GM12878 (cell line): ENCODE measurements around the gene WDR64. TPM values are rescaled to one million over a fixed set of nuclear protein-coding genes. Genes with fewer than 3 reads are reported as not detected.

Experiments
- ATAC-seq: fragments of 200-7000 bp; cut with Tn5 transposase; 3 replicates; pipeline ENCODE4 v1.9.1; 2020; ENCODE audit warnings: mild to moderate bottlenecking, moderate library complexity
- BruUV-seq: library from RNA; stranded (reverse); fragments of 400-500 nt; replicated peaks from 2 replicates; lab custom pipeline; 2021; lab: Mats Ljungman, UMichigan
- CTCF ChIA-PET: fragments of 300-600 bp; sonication (Branson Sonifier 250); formaldehyde crosslinking; extraction: SDS; loops from one replicate; lab custom pipeline; 2021; ENCODE audit warnings: inconsistent platforms; lab: Yijun Ruan, JAX
- POLR2A ChIA-PET: fragments of 350-600 bp; formaldehyde crosslinking; extraction: SDS; loops from one replicate; lab custom pipeline; 2021; ENCODE audit warnings: inconsistent platforms; lab: Charles Lee
- RAD21 ChIA-PET: fragments of 300-600 bp; sonication (Branson Sonifier 250); formaldehyde crosslinking; loops from one replicate; lab custom pipeline; 2023; ENCODE audit warnings: antibody characterized with exemption; ENCODE audit not compliant: unreplicated experiment; lab: Charles Lee
- SMC1A ChIA-PET: fragments of 300-600 bp; sonication (Branson Sonifier 250); formaldehyde crosslinking; loops from one replicate; lab custom pipeline; 2023; ENCODE audit not compliant: unreplicated experiment, uncharacterized antibody; lab: Charles Lee
- DNase-seq: peaks from one replicate; pipeline ENCODE4 v3.0.0-alpha.2; 2011; ENCODE audit warnings: low read depth, low spot score
- FAIRE-seq: peaks from 3 replicates; lab custom pipeline; 2011; peaks lifted over from hg19 to GRCh38; lab: Jason Lieb, UNC
- H2AFZ ChIP-seq: 2 replicates; pipeline ENCODE4 v1.6.0; 2011; ENCODE audit warnings: low read depth, low read length, control low read depth; ENCODE audit not compliant: control insufficient read depth
- H3K27ac ChIP-seq: 2 replicates; pipeline ENCODE4 v1.5.1; 2011; ENCODE audit warnings: control low read depth; ENCODE audit not compliant: control insufficient read depth, insufficient read depth
- H3K27me3 ChIP-seq, 2 experiments: replicated peaks in 1 of 2; 2 replicates each; pipeline versions ENCODE4 v1.6.0 to v1.6.1; 2011; ENCODE audit warnings: low read length in 1 of 2; ENCODE audit not compliant: control insufficient read depth in 2 of 2, insufficient read depth in 2 of 2
- H3K36me3 ChIP-seq, 2 experiments: 2 replicates each; pipeline ENCODE4 v1.5.1; 2011; ENCODE audit warnings: low read length in 1 of 2; ENCODE audit not compliant: control insufficient read depth in 2 of 2, insufficient read depth in 2 of 2
- H3K4me1 ChIP-seq: 2 replicates; pipeline ENCODE4 v1.6.1; 2011; ENCODE audit warnings: mild to moderate bottlenecking, low read length, moderate library complexity, mixed read lengths; ENCODE audit not compliant: control insufficient read depth, insufficient read depth
- H3K4me2 ChIP-seq: 2 replicates; pipeline ENCODE4 v1.6.0; 2011; ENCODE audit warnings: control low read depth; ENCODE audit not compliant: control insufficient read depth, insufficient read depth
- H3K4me3 ChIP-seq: fragments of 200-600 bp; sonication (generic); 2 replicates; pipeline ENCODE4 v1.5.1; 2016
- H3K79me2 ChIP-seq: 2 replicates; pipeline ENCODE4 v1.6.0; 2011; ENCODE audit warnings: low read length; ENCODE audit not compliant: control insufficient read depth, insufficient read depth
- H3K9ac ChIP-seq: 2 replicates; pipeline ENCODE4 v1.8.0; 2011; ENCODE audit warnings: low read length, control low read depth, mixed read lengths; ENCODE audit not compliant: control insufficient read depth, insufficient read depth
- H3K9me3 ChIP-seq: replicated peaks from 3 replicates; pipeline ENCODE4 v1.5.1; 2011; ENCODE audit warnings: mild to moderate bottlenecking, low read length; ENCODE audit not compliant: control insufficient read depth, insufficient read depth
- H4K20me1 ChIP-seq: 2 replicates; pipeline ENCODE4 v1.6.0; 2011; ENCODE audit not compliant: control insufficient read depth, insufficient read depth
- FOS ChIP-seq: IDR thresholded peaks from 3 replicates; pipeline ENCODE4 v1.6.1; 2011; ENCODE audit warnings: borderline replicate concordance; ENCODE audit not compliant: insufficient read length; ENCODE audit errors: extremely low read depth
- IKZF1 ChIP-seq: fragments of 450-650 bp; conservative IDR thresholded peaks from 2 replicates; pipeline ENCODE4 v1.6.1; 2017; ENCODE audit warnings: antibody characterized with exemption, mild to moderate bottlenecking
- NR2C1 ChIP-seq: fragments of 450-650 bp; IDR thresholded peaks from 2 replicates; pipeline ENCODE4 v1.6.1; 2017; ENCODE audit warnings: antibody characterized with exemption, mild to moderate bottlenecking, moderate library complexity
- PAX5 ChIP-seq: IDR thresholded peaks from 2 replicates; pipeline ENCODE4 v1.6.1; 2011; ENCODE audit warnings: low read depth, low read length, borderline replicate concordance
- RAD21 ChIP-seq: IDR thresholded peaks from 2 replicates; pipeline ENCODE4 v1.6.1; 2011; ENCODE audit warnings: mild to moderate bottlenecking, low read depth, low read length, moderate library complexity; ENCODE audit not compliant: insufficient read depth
- SREBF2 ChIP-seq: IDR thresholded peaks from 2 replicates; pipeline ENCODE4 v1.6.1; 2012; ENCODE audit warnings: mild to moderate bottlenecking, low read length
- STAT3 ChIP-seq: IDR thresholded peaks from 2 replicates; pipeline ENCODE4 v1.6.1; 2011; ENCODE audit warnings: low read depth, low read length, improper control_type of control experiment
- SUZ12 ChIP-seq: fragments of 200-600 bp; sonication (generic); IDR thresholded peaks from one replicate; pipeline ENCODE4 v1.6.1; 2018; ENCODE audit warnings: antibody characterized with exemption, mild to moderate bottlenecking; ENCODE audit not compliant: unreplicated experiment
- YBX1 ChIP-seq: fragments of 450-650 bp; IDR thresholded peaks from 2 replicates; pipeline ENCODE4 v1.6.1; 2016; ENCODE audit warnings: antibody characterized with exemption
- WGBS: methylation state at CpG from one replicate; pipeline ENCODE4 v1.1.6; 2016; ENCODE audit warnings: low lambda C conversion rate; ENCODE audit not compliant: insufficient replicate concordance, insufficient coverage; ENCODE audit errors: missing lambda C conversion rate; 5-methylcytosine and 5-hydroxymethylcytosine counted together
- in situ Hi-C: fragments of 300-500 bp; cut with MboI; formaldehyde crosslinking; loops from 9 replicates; pipeline ENCODE4 v1.14.3; 2018; ENCODE audit warnings: mixed read lengths
- intact Hi-C: fragments of 100-400 bp; cut with micrococcal nuclease; formaldehyde crosslinking; loops from one replicate; pipeline ENCODE4 v1.14.2; 2022; ENCODE audit not compliant: unreplicated experiment
- polyA plus RNA-seq, 11 experiments: library from polyadenylated mRNA; depleted of rRNA in 4 of 11; unstranded in 6 of 11; stranded (reverse) in 5 of 11; fragments of >200 nt; fragmentation: Nextera tagmentation in 4 of 11; fragmentation: Illumina TruSeq in 1 of 11; extraction: Ambion mirVana in 4 of 11; extraction: Trizol in 1 of 11; gene quantifications; 1 replicate in 1 of 11; 2 replicates in 10 of 11; pipeline versions ENCODE4 v1.2.1 to v1.2.3, GENCODE V29; 2011 to 2016; ENCODE audit warnings: inconsistent platforms in 2 of 11, missing spikeins in 2 of 11, low read depth in 1 of 11
- total RNA-seq, 4 experiments: library from RNA; depleted of rRNA in 3 of 4; stranded (reverse); fragments of >200 nt in 3 of 4; fragmentation: Illumina TruSeq in 1 of 4; extraction: Trizol in 1 of 4; gene quantifications; 2 replicates each; pipeline versions ENCODE4 v1.2.1 to v1.2.3, GENCODE V29; 2013 to 2021
- TF ChIP-seq, protein P1 (sequence below): fragments of 450-650 bp; IDR thresholded peaks from 2 replicates; pipeline ENCODE4 v1.6.1; 2016; ENCODE audit warnings: mild to moderate bottlenecking
- TF ChIP-seq, protein P2 (sequence below): fragments of 450-650 bp; IDR thresholded peaks from 2 replicates; pipeline ENCODE4 v1.6.1; 2016; ENCODE audit warnings: mild to moderate bottlenecking, moderate library complexity, borderline replicate concordance
- TF ChIP-seq, protein P3 (sequence below): fragments of 450-650 bp; IDR thresholded peaks from 2 replicates; pipeline ENCODE4 v1.6.1; 2017; ENCODE audit warnings: low read depth, mild to moderate bottlenecking, moderate library complexity
- TF ChIP-seq, protein P4 (sequence below): IDR thresholded peaks from 2 replicates; pipeline ENCODE4 v1.6.1; 2011; ENCODE audit warnings: low read depth, mild to moderate bottlenecking, low read length, moderate library complexity, borderline replicate concordance; ENCODE audit errors: extremely low read depth

WDR64 gene
- total and polyA plus RNA-seq, 10 of the 15 experiments (the other 5 are each of a cell fraction or from before 2014, with no cell fraction given), result 0.01 TPM; not detected in 9

DNA sequence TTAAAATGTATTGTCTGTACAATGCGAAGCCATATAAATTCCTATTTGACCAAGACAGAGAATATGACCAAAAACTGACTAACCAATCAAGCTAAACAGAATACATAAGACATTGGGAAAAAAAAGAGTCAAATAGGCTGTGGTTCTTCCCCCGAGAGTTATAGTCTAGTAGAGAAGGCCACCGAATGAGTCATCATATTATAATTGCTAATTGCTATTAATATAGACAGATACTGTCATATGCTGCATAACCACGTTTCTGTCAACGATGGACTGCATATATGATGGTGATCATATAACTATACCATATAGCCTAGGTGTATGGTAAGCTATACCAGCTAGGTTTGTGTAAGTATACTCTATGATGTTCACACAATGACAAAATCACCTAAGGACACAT lies 82.5 kb downstream of the WDR64 start:
- Histone ChIP-seq H2AFZ (no peak overlapping the region), H3K27me3 (no peaks in the 10 kb centered on the region; a peak in 1 of 4 replicates), H3K36me3 (no peaks in the 10 kb centered on the region), H4K20me1 (no peaks in the 10 kb centered on the region), H3K9me3 (no peaks in the 10 kb centered on the region), H3K4me2 (no peak overlapping the region), H3K79me2 (no peaks in the 10 kb centered on the region), H3K9ac (no peak overlapping the region), H3K4me1 (no peaks in the 10 kb centered on the region), H3K27ac (no peak overlapping the region), H3K4me3 (no peak overlapping the region)
- in situ Hi-C loops (no loop called here), intact Hi-C loops (no loop called here)
- DNase-seq, result no peak
- RAD21 ChIA-PET, result no interaction called here
- BruUV-seq, result no TSS peak
- POLR2A ChIA-PET, result no interaction called here
- SMC1A ChIA-PET, result no interaction called here
- WGBS, result 9% methylated on average over 5 of the region's 5 CpGs
- peak; percentile 35 for FAIRE-seq
- no peak for ATAC-seq
- CTCF ChIA-PET, result no interaction called here
- TF ChIP-seq YBX1 (no peak), IKZF1 (no peak), NR2C1 (no peak), PAX5 (no peak), STAT3 (no peak), SUZ12 (no peak), SREBF2 (no peak), RAD21 (no peak), FOS (no peak)
- TF ChIP-seq, protein P1, sequence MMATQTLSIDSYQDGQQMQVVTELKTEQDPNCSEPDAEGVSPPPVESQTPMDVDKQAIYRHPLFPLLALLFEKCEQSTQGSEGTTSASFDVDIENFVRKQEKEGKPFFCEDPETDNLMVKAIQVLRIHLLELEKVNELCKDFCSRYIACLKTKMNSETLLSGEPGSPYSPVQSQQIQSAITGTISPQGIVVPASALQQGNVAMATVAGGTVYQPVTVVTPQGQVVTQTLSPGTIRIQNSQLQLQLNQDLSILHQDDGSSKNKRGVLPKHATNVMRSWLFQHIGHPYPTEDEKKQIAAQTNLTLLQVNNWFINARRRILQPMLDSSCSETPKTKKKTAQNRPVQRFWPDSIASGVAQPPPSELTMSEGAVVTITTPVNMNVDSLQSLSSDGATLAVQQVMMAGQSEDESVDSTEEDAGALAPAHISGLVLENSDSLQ, result no peak
- TF ChIP-seq, protein P2, sequence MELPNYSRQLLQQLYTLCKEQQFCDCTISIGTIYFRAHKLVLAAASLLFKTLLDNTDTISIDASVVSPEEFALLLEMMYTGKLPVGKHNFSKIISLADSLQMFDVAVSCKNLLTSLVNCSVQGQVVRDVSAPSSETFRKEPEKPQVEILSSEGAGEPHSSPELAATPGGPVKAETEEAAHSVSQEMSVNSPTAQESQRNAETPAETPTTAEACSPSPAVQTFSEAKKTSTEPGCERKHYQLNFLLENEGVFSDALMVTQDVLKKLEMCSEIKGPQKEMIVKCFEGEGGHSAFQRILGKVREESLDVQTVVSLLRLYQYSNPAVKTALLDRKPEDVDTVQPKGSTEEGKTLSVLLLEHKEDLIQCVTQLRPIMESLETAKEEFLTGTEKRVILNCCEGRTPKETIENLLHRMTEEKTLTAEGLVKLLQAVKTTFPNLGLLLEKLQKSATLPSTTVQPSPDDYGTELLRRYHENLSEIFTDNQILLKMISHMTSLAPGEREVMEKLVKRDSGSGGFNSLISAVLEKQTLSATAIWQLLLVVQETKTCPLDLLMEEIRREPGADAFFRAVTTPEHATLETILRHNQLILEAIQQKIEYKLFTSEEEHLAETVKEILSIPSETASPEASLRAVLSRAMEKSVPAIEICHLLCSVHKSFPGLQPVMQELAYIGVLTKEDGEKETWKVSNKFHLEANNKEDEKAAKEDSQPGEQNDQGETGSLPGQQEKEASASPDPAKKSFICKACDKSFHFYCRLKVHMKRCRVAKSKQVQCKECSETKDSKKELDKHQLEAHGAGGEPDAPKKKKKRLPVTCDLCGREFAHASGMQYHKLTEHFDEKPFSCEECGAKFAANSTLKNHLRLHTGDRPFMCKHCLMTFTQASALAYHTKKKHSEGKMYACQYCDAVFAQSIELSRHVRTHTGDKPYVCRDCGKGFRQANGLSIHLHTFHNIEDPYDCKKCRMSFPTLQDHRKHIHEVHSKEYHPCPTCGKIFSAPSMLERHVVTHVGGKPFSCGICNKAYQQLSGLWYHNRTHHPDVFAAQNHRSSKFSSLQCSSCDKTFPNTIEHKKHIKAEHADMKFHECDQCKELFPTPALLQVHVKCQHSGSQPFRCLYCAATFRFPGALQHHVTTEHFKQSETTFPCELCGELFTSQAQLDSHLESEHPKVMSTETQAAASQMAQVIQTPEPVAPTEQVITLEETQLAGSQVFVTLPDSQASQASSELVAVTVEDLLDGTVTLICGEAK, result no peak
- TF ChIP-seq, protein P3, sequence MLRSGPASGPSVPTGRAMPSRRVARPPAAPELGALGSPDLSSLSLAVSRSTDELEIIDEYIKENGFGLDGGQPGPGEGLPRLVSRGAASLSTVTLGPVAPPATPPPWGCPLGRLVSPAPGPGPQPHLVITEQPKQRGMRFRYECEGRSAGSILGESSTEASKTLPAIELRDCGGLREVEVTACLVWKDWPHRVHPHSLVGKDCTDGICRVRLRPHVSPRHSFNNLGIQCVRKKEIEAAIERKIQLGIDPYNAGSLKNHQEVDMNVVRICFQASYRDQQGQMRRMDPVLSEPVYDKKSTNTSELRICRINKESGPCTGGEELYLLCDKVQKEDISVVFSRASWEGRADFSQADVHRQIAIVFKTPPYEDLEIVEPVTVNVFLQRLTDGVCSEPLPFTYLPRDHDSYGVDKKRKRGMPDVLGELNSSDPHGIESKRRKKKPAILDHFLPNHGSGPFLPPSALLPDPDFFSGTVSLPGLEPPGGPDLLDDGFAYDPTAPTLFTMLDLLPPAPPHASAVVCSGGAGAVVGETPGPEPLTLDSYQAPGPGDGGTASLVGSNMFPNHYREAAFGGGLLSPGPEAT, result no peak
- TF ChIP-seq, protein P4, sequence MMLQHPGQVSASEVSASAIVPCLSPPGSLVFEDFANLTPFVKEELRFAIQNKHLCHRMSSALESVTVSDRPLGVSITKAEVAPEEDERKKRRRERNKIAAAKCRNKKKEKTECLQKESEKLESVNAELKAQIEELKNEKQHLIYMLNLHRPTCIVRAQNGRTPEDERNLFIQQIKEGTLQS, result no peak
